Nephron (organoid): ENCODE results near the gene AFAP1.

Source experiments
- H3K27ac Mint-ChIP-seq, 3 experiments: 2 replicates each; pipeline ENCODE4 v1.8.0; 2020; ENCODE audit warnings: mixed read lengths in 3 of 3, mild to moderate bottlenecking in 2 of 3, moderate library complexity in 1 of 3
- H3K27me3 Mint-ChIP-seq: 2 replicates; pipeline ENCODE4 v1.8.0; 2021; ENCODE audit warnings: low read depth, mild to moderate bottlenecking, moderate library complexity, mixed read lengths
- H3K36me3 Mint-ChIP-seq: 2 replicates; pipeline ENCODE4 v1.8.0; 2020; ENCODE audit warnings: low read depth, mixed read lengths
- H3K4me1 Mint-ChIP-seq: 2 replicates; pipeline ENCODE4 v1.8.0; 2020; ENCODE audit warnings: mixed read lengths
- H3K4me3 Mint-ChIP-seq, 3 experiments: 2 replicates each; pipeline ENCODE4 v1.8.0; 2020; ENCODE audit warnings: mild to moderate bottlenecking in 3 of 3, mixed read lengths in 3 of 3, moderate library complexity in 2 of 3
- H3K9me3 Mint-ChIP-seq: 2 replicates; pipeline ENCODE4 v1.8.0; 2020; ENCODE audit warnings: mixed read lengths
- CTCF ChIP-seq, 3 experiments: fragments of 200-600 bp; sonication (generic); IDR thresholded peaks; one replicate each; pipeline ENCODE4 v1.5.0; 2021; ENCODE audit warnings: antibody characterized with exemption in 3 of 3; ENCODE audit not compliant: unreplicated experiment in 3 of 3

The AFAP1 gene

GRCh38 chr4:7871356-7871755, 68.3 kb downstream of the AFAP1 start:
- H3K4me1 Mint-ChIP-seq: peaks cover 58% of the 10 kb centered on the region
- peak overlapping the region; percentile 42 to 60 (median 60) for H3K27ac Mint-ChIP-seq
- H3K36me3 Mint-ChIP-seq: peaks cover 51% of the 10 kb centered on the region
- H3K4me3 Mint-ChIP-seq: peak overlapping the region in 2 of 3 experiments; percentile 79 to 84
- H3K9me3 Mint-ChIP-seq: no peaks in the 10 kb centered on the region
- TF ChIP-seq CTCF (IDR thresholded peaks at IDR 0.05; ENCODE audit: unreplicated experiment in 3 of 3): no peak
- no peaks in the 10 kb centered on the region for H3K27me3 Mint-ChIP-seq

DNA sequence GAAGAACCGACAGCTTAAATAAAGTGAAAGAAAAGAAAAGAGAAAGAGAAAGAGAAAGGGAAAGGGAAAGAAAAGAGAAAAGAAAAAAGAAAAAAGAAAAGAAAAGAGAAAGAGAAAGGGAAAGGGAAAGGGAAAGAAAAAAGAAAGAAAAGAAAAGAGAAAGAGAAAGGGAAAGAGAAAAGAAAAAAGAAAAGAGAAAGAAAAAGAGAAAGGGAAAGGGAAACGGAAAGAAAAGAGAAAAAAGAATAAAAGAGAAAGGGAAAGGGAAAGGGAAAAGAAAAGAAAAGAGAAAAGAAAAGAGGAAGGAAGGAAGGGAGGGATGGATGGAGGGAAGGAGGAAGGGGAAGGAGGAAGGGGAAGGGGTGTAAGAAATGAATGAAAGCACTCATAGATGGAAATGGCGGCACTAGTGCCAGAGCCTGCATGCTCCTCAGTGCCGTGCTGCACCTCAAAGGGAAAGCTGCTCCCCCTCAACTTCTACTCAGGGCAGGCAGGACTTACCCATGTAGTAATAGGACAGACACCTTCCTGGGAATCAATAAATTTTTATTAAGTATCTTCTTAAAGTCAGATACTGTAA, 70.7 kb downstream of the AFAP1 start:
- Mint-ChIP-seq H3K4me1 (peaks cover 56% of the 10 kb centered on the region), H3K36me3 (peaks cover 68% of the 10 kb centered on the region), H3K27ac (no peak overlapping the region), H3K9me3 (peaks cover 5% of the 10 kb centered on the region), H3K27me3 (no peaks in the 10 kb centered on the region), H3K4me3 (peak overlapping the region in 1 of 3 experiments; percentile 79)
- no peak for TF ChIP-seq CTCF (IDR thresholded peaks at IDR 0.05; ENCODE audit: unreplicated experiment in 3 of 3)

DNA sequence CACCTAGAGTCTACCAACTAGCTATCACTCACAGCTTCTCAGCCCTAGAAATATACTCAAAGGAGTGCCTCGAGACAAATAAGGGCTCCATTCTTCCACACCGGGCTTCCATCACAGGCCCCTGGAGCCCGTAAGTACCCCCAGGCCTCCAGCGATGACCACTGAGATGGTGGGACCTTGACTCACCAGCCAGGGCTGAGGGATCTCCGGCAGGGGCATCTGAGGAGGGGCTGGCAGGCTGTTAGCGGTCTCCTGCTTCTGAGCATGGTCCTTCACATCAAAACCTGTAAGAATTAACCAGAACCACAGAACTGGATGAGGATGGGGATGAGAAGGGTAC, 71.3 kb downstream of the AFAP1 start:
- no peak overlapping the region for H3K27ac Mint-ChIP-seq
- no peak for TF ChIP-seq CTCF (IDR thresholded peaks at IDR 0.05; ENCODE audit: unreplicated experiment in 3 of 3)
- H3K36me3 Mint-ChIP-seq: peaks cover 68% of the 10 kb centered on the region
- H3K9me3 Mint-ChIP-seq: peaks cover 9% of the 10 kb centered on the region
- no peak overlapping the region for H3K4me3 Mint-ChIP-seq
- H3K27me3 Mint-ChIP-seq: no peaks in the 10 kb centered on the region
- peaks cover 53% of the 10 kb centered on the region for H3K4me1 Mint-ChIP-seq

DNA sequence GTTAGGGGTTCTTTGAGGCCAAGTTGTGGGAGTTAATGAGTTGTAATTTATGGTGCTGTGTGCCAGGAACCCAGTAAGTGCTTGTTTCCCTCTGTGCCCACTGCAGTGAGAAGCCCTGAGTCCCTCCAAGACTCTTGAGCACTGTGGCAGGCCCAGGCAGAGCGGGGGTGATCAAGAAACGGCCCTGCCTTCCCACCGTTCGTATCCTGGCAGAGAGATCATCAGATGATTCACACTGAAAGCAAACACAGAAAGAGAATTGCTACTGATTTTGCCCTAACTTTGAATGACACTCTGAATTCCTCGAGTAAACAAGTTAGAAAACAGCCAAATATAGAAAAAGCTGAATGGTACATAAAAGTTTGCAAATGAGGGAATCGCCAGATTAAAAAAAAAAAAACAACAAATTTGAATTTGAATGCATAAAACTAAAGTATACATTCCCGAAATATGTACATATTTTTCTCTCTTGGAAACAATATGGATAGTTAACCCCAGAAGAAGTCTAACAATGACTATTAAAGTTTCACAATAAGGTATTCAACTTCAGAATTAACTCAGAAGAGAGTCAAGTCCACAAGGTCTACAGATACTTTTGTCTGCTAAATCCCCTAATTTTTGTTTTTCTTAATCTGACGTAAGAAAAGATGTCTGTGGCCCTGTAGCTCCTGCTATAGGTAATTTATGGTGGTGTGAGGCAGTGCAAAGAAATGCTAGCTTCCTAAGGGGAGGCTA, 71.8 kb downstream of the AFAP1 start:
- peaks cover 12% of the 10 kb centered on the region for H3K9me3 Mint-ChIP-seq
- peaks cover 71% of the 10 kb centered on the region for H3K36me3 Mint-ChIP-seq
- no peaks in the 10 kb centered on the region for H3K27me3 Mint-ChIP-seq
- no peak for TF ChIP-seq CTCF (IDR thresholded peaks at IDR 0.05; ENCODE audit: unreplicated experiment in 3 of 3)
- H3K27ac Mint-ChIP-seq: no peak overlapping the region
- peaks cover 58% of the 10 kb centered on the region for H3K4me1 Mint-ChIP-seq
- H3K4me3 Mint-ChIP-seq: no peak overlapping the region

GRCh38 chr4:7867191-7867590, 72.5 kb downstream of the AFAP1 start:
- no peak overlapping the region for H3K4me3 Mint-ChIP-seq
- H3K36me3 Mint-ChIP-seq: peaks cover 71% of the 10 kb centered on the region
- no peaks in the 10 kb centered on the region for H3K27me3 Mint-ChIP-seq
- H3K4me1 Mint-ChIP-seq: peaks cover 59% of the 10 kb centered on the region
- H3K9me3 Mint-ChIP-seq: peaks cover 15% of the 10 kb centered on the region
- no peak for TF ChIP-seq CTCF (IDR thresholded peaks at IDR 0.05; ENCODE audit: unreplicated experiment in 3 of 3)
- H3K27ac Mint-ChIP-seq: no peak overlapping the region

GRCh38 chr4:7865533-7865932, 74.1 kb downstream of the AFAP1 start:
- peaks cover 71% of the 10 kb centered on the region for H3K36me3 Mint-ChIP-seq
- H3K27ac Mint-ChIP-seq: no peak overlapping the region
- no peak for TF ChIP-seq CTCF (IDR thresholded peaks at IDR 0.05; ENCODE audit: unreplicated experiment in 3 of 3)
- no peak overlapping the region for H3K4me3 Mint-ChIP-seq
- peaks cover 58% of the 10 kb centered on the region for H3K4me1 Mint-ChIP-seq
- peaks cover 15% of the 10 kb centered on the region for H3K9me3 Mint-ChIP-seq
- H3K27me3 Mint-ChIP-seq: no peaks in the 10 kb centered on the region
